ENCODE results near the gene PLXDC2.

The PLXDC2 gene

GRCh38 chr10:19961076-19962053 lies 145.1 kb downstream of the PLXDC2 start:
- TF ChIP-seq, protein P1, sequence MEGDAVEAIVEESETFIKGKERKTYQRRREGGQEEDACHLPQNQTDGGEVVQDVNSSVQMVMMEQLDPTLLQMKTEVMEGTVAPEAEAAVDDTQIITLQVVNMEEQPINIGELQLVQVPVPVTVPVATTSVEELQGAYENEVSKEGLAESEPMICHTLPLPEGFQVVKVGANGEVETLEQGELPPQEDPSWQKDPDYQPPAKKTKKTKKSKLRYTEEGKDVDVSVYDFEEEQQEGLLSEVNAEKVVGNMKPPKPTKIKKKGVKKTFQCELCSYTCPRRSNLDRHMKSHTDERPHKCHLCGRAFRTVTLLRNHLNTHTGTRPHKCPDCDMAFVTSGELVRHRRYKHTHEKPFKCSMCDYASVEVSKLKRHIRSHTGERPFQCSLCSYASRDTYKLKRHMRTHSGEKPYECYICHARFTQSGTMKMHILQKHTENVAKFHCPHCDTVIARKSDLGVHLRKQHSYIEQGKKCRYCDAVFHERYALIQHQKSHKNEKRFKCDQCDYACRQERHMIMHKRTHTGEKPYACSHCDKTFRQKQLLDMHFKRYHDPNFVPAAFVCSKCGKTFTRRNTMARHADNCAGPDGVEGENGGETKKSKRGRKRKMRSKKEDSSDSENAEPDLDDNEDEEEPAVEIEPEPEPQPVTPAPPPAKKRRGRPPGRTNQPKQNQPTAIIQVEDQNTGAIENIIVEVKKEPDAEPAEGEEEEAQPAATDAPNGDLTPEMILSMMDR (IDR thresholded peaks at IDR 0.05; ENCODE audit: control insufficient read depth, insufficient read depth, low read depth, low read length, missing control alignments): no peak
- DNase-seq (ENCODE audit: low read depth): no peak
- no peak overlapping the region for H3K4me3 ChIP-seq (ENCODE audit: control insufficient read depth, low read depth, low read length)

- H3K4me3 ChIP-seq (ENCODE audit: control insufficient read depth, low read depth, low read length): no peak overlapping the region
- TF ChIP-seq, protein P1 (IDR thresholded peaks at IDR 0.05; ENCODE audit: control insufficient read depth, insufficient read depth, low read depth, low read length, missing control alignments): no peak
- no peak for DNase-seq (ENCODE audit: low read depth)
These were observed 148.4 kb downstream of the PLXDC2 start for GRCh38 chr10:19964625-19965024.

- no peak overlapping the region for H3K4me3 ChIP-seq (ENCODE audit: control insufficient read depth, low read depth, low read length)
- DNase-seq (ENCODE audit: low read depth): no peak
- TF ChIP-seq, protein P1 (IDR thresholded peaks at IDR 0.05; ENCODE audit: control insufficient read depth, insufficient read depth, low read depth, low read length, missing control alignments): no peak
These were observed 150.5 kb downstream of the PLXDC2 start for GRCh38 chr10:19966751-19967150.

DNA sequence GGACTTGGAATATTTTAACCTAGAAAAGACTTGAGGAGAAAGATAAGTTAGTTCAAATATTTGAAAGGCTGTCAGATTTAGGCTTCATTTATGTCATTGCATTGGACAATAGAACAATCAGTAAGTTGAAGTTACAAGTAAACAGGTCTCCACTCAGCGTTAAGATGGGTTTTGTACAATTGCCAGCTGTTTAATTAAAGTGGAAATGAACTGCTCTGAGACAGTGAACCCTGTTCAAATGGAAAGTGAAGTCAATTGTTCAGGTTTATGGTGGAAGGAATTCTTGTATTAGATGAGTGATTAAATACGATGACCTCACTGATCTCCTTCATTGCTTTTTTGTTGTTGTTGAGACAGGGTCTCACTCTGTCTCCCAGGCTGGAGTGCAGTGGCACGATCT lies 151.7 kb downstream of the PLXDC2 start:
- H3K4me3 ChIP-seq (ENCODE audit: control insufficient read depth, low read depth, low read length): no peak overlapping the region
- TF ChIP-seq, protein P1 (IDR thresholded peaks at IDR 0.05; ENCODE audit: control insufficient read depth, insufficient read depth, low read depth, low read length, missing control alignments): no peak
- DNase-seq (ENCODE audit: low read depth): no peak

- TF ChIP-seq, protein P1 (IDR thresholded peaks at IDR 0.05; ENCODE audit: control insufficient read depth, insufficient read depth, low read depth, low read length, missing control alignments): no peak
- no peak for DNase-seq (ENCODE audit: low read depth)
- no peak overlapping the region for H3K4me3 ChIP-seq (ENCODE audit: control insufficient read depth, low read depth, low read length)
These were observed 152.5 kb downstream of the PLXDC2 start for GRCh38 chr10:19968745-19969144.

GRCh38 chr10:19970256-19970655 lies 154.0 kb downstream of the PLXDC2 start:
- TF ChIP-seq, protein P1 (IDR thresholded peaks at IDR 0.05; ENCODE audit: control insufficient read depth, insufficient read depth, low read depth, low read length, missing control alignments): no peak
- no peak overlapping the region for H3K4me3 ChIP-seq (ENCODE audit: control insufficient read depth, low read depth, low read length)
- no peak for DNase-seq (ENCODE audit: low read depth)
